ENCODE measurements around the gene TRIM13. TPM values are rescaled to one million over a fixed set of nuclear protein-coding genes. Genes with fewer than 3 reads are reported as not detected.

TRIM13 gene, protein sequence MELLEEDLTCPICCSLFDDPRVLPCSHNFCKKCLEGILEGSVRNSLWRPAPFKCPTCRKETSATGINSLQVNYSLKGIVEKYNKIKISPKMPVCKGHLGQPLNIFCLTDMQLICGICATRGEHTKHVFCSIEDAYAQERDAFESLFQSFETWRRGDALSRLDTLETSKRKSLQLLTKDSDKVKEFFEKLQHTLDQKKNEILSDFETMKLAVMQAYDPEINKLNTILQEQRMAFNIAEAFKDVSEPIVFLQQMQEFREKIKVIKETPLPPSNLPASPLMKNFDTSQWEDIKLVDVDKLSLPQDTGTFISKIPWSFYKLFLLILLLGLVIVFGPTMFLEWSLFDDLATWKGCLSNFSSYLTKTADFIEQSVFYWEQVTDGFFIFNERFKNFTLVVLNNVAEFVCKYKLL
- 17.8 and 24.7 TPM in 2 replicates for total RNA-seq

DNA sequence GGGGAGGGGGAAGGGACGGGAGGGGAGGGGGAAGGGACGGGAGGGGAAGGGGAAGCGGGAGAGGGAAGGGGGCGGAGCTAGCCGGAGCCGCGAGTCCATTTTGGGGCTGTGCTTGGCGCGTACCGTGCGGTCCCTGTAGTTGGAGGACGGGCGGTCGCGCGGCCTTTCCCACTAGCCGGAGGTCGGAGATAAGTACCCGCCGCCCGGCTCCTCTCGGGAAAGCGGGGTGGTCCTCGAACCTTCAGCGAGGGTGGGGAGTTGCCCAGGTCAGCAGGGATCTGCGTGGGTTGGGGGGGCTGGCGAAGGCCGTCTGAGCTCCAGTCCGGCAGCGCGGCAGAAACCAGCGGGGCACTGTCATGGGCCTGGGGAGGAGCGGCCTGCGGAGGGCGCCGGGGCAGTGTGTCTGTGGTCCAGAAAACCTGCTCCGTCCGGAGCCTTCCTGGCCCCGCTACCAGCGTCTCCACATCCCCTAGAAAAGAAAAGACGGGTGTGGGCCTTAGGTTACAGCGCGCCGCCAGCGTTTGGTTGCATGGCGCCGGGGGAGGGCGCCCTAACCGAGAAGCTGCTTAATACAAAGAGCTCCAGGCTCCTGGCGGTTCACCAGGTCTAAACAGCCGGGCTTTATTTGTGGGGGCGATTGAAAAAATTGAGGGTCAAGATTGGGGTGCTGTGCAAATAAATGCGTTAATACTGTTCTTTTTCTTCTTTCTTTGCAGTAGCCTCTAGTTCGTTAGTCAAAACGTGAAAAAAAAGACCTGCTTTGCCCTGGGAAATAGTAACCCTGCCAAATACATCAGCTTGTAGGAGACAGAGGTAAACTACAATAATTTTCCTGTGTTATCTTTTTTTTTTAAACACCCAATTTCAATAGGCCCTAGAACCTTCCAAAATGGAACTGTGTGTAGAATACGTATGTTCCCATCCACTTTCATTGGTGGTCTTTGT, at the start of gene TRIM13:
Gene TRIM13 (plus strand): TSS at position 92 of the 945 bp plus-strand sequence. CDS start 14,899 bp downstream, outside the sequence.

DNA sequence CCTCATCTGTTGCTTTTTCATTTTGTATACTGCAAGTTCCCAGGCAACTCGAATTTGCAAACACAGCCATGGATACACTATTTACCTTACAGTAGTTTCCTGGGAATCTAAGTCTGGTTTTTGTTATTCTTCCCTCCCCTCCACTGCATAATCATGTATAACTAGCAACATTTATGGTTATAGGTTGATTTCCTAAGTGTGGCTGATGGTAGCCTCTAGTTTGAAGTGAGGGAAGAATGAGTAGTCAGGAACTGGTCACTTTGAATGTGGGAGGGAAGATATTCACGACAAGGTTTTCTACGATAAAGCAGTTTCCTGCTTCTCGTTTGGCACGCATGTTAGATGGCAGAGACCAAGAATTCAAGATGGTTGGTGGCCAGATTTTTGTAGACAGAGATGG, 18.4 kb downstream of the TRIM13 start, which contains the start of gene KCNRG:
Gene KCNRG (plus strand): TSS at position 187 of the 400 bp plus-strand sequence. CDS start 50 bp downstream, at position 237.

Other genes with a start within 250 kb of the TRIM13 start
- 33.8 and 55.0 TPM in 2 replicates for gene KPNA3, start 204.4 kb upstream of the TRIM13 start, total RNA-seq
- 6.5 and 11.4 TPM in 2 replicates for gene SPRYD7, start 60.7 kb upstream of the TRIM13 start, total RNA-seq
- gene KCNRG, start 18.4 kb downstream of the TRIM13 start, total RNA-seq: 2.4 and 4.8 TPM in 2 replicates